NCI-H2081 treated with DMSO at 0.1 percent for 48 hours (cell line): ENCODE results near the gene NEGR1.

ENCODE experiments used
- DNase-seq: peaks from one replicate; lab custom pipeline; 2025; lab: John Stamatoyannopoulos, UW

Gene NEGR1

DNA sequence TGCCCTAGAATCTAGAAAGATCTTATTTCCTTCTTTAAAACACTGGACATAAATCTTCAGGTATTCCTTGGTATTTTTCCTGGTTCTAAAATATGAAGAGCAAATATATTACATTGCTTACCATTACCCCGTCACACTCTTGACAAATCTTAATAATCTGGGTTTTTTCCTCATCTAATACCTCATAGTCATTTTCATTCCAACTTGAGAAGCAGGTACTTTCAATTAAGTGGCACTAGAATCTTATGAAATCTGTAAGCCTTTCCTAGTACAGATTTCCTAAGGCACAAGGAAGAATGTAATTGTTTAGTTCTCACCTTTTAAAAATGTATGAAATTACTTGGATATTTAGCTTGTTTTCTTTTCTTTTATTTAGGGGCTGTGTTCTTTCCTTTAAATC lies 720.0 kb downstream of the NEGR1 start:
- no peak for DNase-seq

DNA sequence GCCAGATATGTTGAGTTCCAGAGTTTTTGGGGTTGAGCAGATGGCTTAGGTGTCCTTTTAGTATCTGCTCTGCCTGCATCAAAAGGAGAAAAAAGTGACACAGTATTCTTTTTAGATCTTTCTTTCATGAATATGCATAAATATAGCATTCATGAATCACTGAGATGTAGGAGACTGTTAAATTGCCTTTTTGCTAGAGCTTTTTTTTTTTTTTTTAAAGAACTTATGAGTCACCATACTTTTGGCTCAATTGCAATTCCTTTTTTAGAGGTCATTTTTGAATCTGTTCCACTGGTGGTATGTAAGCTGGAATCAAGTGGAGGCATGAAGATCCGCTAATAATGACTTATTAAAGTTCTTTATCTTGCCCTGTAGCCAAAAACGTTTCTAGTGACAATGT lies 720.6 kb downstream of the NEGR1 start:
- DNase-seq: no peak

DNA sequence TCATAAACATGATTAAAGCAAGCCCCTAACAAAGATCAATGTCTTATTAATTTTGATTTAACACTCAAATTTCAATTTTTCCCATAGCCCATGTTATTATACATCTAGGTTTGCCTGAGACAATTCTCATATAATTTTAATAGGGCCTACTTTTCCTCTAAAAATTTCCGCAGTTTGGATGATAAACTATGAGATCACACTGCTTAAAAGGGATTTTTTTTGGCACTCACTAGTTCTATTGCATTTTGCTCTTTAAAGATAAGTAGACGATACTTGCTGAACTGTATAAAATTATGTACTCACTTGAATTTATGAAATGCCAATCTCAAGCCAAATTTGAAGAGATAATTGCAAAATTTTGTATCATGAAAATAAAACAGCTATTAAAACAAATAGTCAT lies 721.1 kb downstream of the NEGR1 start:
- DNase-seq: no peak

DNA sequence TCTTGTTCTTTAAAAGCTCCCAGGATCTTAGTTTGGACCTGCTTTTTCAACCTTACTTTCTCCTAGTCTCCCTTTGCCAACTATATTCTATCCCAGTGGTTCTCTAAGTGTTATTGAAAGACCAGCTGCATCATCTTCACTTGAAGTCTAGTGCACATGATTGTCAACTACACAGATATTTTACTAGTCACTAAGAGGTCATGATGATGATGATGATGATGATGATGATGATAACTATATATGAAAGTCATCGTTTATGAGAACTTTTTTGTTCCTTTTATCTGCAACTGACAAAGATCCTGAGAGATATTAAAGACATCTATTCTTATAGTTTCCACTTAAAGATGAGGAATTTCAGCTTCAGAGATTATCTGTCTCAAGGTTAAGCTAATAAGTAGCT lies 722.5 kb downstream of the NEGR1 start:
- no peak for DNase-seq

DNA sequence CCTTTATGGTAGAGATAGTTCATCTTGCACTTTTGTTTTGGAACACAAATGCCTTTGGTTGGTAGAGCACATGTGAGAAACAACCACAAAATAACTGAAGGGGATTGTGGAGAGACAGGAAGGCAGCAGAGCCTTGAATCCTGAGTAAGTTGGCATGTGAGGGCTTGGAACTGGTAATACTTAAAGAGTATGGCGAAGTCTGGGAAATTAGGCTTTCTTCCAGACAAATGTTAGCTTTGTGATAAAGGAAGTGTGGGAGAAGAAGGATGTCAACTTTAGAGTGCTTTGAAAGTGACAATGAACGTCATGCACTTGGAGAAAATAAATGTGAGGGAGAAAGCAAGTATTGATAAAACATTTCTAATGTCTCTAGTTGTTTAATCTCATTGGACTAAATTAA lies 725.2 kb downstream of the NEGR1 start:
- no peak for DNase-seq

DNA sequence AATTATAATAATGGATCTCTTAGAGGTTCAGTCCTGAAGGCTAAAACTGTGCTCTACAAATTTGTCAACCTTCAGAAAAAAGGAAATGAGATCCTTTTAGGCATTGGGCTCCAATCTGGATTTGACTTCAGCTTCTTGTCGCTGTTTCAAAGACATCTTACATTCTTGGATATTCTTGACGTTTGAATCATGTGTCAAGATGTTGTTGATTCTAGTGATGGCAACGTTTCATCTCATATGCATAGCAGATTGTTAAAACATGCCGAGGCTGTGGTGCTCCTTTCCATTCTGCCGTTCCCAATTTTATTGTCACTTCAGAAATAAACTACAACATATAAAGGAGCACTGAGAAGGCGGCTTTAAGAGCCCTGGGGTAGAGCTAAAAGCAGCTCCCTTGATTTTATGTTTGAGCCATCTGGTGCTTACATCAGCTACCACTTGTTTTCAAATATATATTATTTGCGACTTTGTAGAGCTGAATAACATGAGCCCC lies 733.9 kb downstream of the NEGR1 start:
- no peak for DNase-seq

DNA sequence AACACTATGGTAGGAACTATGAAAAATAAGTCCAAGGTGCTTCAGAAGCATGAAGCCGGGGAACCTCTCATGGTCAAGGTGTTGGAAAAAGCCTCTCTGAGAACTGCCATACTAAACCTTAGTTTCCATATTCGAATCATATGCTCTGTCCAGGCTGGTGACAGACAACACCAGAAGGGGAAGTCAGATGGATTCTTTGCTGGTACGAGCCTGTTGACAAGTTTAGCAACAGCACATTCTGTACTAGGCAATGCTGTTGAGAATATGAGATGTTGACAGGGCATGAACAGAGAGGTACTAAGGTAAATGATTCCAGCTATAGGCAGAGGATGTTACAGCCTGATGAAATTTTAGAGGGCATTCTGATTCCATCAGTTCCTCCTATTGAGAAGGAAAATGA lies 740.2 kb downstream of the NEGR1 start:
- no peak for DNase-seq

DNA sequence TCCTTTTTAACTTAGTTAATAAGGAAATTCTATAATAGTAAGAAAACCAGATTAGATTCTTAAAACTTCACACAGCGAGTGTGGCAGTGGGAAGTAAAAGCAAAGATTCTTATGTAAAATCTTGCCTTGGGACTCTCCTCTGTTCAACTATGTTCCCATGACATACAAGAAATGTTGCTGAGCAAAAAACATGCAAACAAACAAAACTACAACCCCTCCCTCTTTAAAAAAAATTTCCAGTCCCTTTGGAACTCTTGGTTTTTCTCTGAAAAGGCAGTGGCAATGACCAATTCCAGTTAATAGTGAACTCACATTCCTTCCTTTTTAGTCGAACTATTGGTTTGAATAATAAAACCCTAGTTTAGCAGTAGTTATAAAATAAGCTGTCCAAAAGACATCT lies 748.4 kb downstream of the NEGR1 start:
- DNase-seq: no peak

DNA sequence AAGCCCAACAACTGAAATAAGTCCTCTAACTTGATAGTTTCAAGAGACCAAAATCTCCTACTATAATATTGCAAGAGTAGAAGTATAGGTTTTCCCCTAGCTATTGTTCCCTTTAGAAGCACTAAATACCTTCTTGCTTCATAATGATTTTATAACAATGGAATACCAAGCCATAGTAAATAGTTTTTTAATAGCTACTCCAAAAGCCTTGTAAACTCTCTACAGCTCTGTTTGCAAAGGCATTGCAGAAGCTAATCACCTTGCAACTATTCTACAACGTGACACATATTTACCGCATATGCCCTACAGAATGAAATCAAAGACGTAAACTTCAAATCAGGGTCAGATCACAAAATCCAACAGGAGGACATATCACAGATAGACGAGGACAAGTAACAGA lies 750.0 kb downstream of the NEGR1 start:
- DNase-seq: no peak

DNA sequence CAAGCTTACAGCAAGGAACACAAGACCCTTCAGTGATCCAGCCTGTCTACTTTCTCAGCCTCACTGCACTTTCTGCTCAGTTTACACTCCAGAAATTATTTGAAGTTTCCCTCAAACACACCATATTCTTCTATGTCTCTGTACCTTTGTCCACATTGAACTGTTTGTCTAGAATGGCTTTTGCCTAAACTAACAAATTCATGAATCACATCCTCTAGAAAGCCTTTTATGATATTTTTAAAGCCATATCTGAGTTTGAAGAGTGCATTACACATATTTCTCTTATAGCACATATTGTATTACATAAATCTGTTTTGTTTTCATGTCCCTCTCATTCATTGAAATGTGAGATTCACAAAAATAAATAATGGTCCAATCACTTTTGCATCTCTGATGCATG lies 755.5 kb downstream of the NEGR1 start:
- DNase-seq: no peak

DNA sequence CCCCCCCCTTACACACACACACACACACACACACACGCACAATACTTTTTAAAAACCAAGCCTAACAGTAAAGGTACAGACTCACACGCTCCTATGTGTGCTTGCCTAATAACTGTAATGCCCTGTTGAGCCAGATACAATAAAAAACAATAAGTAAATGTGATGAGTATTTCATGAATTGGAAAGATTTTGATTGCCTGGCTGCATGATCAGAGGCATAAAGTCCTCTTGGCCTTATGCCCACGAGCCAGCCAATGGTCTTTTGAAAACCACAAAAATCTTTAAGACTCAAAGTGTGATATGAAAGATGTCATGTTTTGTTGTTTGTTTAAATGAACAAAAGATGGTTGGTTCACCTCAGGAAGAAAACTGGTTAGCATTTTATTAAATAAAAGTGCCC lies 759.6 kb downstream of the NEGR1 start:
- DNase-seq: no peak

DNA sequence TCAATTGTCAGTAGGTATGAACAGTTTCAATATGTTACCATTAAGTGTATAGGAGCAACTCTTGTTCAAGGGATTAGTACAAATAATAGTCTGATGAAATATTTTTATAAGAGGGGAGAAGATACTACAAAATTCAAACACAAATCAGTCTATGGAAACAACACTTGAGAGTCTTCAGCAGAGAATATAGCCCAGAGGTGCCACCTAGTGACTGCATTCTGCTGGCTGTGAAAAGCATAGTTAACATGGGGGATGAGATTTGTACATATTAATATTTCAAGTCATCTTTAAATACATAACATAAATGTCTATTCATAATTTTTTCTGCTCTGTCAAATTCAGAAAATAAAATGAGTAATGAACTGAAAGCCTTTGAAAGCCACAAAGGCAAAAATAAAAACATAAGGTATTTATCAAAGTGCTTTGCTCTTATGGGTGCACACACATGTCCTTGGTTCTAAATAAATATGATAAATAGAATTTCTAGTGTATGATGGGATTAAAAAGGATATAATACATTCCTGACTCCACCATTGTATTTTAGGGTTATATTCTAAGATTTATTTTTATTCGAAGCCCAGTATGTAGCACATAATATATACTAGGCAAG lies 760.6 kb downstream of the NEGR1 start:
- DNase-seq: peak; percentile 14

DNA sequence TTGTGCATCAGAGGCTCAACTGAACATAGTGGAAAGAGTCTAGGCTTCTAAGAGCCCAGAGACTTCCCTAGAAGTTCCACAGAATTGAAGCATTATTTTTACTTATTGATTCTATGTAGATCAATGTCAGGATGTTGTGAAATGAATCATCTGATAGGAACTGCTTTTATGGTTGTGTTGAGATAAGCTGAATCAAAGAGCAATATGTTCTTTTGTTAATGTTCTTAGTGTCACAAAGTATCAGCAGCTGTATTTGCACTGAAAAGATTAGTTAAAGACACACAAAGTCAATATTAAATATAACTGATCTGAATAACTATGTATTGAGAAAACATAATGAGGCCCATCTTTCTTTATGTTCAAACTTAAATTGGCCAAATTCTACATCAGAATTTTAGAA lies 770.8 kb downstream of the NEGR1 start:
- DNase-seq: no peak

DNA sequence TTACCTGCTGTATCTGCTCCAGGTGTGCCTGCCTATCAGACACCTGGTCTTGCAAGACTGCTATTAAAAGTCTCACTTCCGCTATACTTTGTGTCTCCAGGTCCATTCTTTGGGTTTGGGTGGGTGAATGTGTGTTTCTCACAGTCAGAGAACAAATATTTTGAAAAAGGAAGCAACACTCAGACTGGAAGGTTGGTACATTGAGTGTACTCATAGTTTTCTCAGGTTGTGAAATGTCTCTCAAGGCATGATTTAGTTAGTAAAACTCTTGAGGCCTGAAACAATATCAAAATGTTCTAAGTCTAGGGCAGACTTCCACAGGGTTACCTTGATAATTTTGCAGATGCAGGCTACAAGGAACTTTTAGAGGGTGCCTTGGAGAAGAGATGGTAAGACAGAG lies 771.6 kb downstream of the NEGR1 start:
- no peak for DNase-seq

DNA sequence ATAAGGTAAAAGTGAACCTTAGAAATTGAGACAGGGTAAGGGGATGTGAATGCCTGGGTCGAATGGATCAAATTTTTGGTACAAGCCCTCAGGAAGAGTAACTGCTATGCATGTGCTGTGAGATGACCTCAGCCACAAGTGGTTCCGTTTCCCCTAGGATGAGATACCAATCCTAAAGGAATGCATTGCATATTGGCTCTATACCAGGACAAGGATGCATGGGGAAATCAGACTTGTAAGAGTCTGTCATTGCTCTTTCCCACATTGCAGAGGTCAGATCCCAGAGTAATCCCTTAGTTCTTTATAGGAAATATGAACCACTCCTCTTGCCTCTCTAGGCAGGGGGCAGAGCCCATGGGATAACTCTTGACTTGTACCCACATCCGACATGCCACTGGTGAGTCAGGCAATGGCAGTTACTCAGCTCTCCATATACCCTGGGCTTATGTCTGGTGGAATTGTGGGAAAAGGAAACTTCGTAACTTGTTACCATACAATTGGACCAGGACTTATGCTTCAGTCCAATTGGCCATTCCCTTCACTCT lies 773.2 kb downstream of the NEGR1 start:
- no peak for DNase-seq

DNA sequence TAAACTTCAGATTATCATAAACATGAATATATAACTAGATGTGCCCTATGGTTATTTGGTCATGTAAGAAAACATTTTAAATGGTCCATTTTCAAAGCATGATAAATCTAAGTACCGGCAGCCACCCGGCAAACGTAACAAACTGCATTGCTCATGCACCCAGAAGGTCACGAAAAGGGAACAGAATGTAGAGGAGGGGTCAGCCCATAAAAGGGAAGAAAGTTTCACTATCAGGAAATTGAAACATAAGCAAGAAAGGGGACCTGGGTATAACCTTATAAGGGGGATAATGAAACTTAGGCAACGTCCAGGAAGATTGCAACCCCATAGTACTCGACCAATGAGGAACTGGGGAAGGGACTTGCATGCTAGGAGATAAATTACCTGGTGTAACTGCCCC lies 780.3 kb downstream of the NEGR1 start:
- DNase-seq: no peak

DNA sequence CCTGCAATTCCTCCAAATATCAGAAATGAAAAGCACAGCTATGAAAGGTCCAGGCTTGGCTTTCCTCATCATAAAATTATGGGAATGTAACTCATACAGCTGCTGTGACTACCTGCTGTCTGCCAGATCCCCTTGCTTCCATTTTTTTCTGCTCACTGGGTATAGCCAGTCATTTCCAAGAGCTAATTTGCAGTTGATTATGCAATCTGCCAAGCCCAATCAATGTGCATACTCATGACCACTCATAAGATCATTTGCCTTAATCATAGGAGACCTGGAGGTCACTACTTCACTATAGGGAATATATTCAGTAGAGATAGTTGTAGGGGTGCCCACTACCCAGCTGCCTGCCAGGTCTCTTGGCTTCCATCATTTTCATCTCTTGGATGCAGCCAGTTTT lies 783.8 kb downstream of the NEGR1 start:
- no peak for DNase-seq

DNA sequence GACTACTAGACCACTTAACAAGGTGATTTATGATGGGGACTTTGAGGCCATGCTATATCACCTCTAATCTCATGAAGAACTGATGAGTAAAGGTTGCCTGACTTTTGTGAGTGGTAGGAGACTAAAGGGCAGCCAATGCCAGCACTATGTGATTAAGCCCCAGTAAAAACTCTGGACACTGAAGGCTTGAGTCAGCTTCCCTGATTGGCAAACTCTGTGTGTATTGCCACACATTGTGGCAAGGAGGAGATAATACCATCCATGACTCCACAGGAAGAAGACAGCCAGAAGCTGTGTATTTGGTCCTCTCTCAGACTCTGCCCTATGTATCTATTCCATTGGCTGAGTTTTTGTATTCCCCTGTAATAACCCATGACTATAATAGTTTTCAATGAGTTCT lies 788.2 kb downstream of the NEGR1 start:
- DNase-seq: no peak

DNA sequence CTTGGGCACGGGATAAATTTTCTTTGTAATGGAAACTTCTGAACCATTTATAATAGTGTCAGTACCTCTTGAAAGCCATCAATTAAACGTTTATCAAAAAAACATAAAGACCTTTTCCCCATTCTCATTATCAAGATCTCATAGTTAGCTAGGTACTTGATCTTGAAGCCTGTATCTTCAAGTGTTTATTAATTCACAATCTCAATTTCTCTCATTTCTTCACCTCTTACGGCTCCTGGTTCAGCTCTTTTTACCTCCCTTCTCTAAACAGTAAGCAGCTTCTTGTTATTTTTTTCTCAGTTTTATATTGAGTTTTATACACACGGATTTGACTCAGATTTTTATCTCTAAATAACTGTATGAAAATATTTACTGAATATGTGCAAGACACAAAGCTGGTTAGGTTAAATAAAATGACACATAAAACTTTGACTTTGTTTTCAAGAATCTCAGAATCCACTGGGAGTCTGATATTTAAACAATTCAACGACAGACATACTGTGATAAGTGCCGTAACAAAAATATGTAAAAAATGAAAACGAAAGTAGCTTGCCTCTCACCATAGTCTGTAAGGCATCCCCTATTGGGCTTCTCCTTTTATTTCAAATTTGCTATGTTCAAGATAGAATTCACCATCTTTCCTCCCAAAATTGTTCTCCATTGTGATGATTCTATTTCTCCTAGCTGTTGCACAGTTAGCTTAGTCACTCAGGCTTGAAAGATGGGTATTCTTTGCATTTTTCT lies 789.9 kb downstream of the NEGR1 start:
- no peak for DNase-seq

DNA sequence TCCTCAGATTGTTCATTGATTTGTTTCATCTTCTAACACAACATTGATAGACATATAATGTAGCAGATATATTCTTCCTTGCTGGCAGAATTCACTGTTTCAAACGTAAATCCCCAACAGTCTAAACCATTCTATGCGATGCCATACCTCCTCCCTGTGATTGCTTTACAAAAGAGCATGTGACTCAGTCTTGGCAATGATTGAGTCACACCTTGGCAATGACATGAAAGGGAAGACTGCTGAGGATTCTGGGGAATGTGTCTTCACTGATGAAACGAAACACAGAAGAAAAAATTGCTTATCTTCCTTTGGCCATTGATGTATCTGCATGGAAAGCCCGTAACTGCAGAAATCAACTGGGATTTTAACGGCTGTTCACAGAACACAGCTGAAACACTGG lies 791.9 kb downstream of the NEGR1 start:
- no peak for DNase-seq

DNA sequence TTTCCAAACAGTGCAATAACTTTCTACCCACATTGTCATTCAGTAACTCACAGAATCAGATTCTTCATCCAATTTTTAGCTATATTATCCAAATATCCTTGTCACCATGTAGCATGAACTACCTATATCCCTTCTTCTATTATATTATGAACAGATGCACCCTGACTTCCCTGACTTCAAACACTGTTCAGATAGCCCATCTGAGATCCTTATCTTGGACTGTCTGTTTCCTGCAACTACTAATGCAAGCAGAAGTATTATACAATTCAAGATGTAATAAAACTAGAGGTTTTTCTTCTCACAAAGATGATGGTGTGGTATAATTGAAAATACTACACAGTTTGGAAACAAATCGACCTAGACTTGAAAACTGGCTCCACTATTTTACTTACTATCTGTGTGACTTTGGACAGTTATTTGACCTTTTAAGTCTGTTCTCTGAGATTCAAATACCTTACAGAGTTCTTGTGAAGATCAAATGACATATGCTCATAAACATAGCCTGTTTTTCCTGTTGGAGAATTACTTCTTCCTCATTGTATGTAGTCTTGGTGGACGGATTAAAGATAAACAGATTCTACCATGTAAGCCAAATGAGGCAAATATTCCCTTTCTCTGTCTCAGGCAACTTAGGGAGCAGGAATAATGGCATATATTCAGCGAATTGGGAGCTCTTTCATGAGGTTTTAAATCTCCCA lies 793.6 kb downstream of the NEGR1 start:
- DNase-seq: no peak

DNA sequence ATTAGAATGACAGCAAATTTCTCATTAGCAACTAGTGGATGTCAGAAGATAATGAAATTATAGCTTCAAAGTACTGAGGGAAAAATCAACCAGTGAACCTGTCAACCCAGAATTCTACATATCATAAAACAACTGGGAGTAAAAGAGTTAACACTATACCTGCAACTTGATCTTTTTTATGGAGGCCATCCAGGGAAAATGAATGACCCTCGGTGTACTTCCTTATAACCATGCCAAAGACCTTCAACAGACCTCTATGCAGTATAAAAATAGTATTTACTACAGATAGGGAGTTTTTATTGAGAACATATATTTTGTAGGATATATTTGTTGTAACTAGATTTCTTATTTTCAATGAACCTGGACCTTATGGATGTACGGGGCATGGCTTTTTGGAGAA lies 809.0 kb downstream of the NEGR1 start:
- DNase-seq: no peak

DNA sequence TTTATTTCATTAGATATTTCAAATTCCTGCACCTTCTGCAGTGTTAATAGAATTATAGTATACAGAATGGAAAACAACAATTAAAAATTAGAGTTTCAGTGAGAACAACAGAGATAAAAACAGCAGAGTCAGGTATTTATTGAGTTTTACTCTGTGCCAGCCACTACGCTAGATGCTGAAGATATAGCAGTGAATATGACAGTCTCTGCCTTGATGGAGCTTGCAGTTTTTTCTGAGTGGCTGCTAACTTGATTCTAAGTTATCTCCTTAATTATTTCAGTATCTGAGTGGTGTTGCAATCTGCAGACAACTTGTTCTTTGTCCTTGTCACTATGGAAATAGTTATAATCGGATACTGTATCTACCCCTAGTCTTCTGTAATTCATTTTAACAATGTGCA lies 817.2 kb downstream of the NEGR1 start:
- no peak for DNase-seq
